AG09319 (cell line): Measurements from ENCODE around the gene EPC1.
"Not testable (repeated sequence)": the region's sequence is repeated elsewhere in the genome, so short reads cannot be mapped to it uniquely, and the experiment has no call there.

Experiments
- DNase-seq: peaks from one replicate; pipeline ENCODE4 v3.0.0-alpha.2; 2010; ENCODE audit warnings: low read depth; ENCODE audit errors: extremely low read depth
- TF ChIP-seq, protein P1 (sequence below): IDR thresholded peaks from 2 replicates; pipeline ENCODE4 v1.5.1; 2011; ENCODE audit warnings: low read depth, mild to moderate bottlenecking, inconsistent platforms, low read length, moderate library complexity

Gene EPC1

DNA sequence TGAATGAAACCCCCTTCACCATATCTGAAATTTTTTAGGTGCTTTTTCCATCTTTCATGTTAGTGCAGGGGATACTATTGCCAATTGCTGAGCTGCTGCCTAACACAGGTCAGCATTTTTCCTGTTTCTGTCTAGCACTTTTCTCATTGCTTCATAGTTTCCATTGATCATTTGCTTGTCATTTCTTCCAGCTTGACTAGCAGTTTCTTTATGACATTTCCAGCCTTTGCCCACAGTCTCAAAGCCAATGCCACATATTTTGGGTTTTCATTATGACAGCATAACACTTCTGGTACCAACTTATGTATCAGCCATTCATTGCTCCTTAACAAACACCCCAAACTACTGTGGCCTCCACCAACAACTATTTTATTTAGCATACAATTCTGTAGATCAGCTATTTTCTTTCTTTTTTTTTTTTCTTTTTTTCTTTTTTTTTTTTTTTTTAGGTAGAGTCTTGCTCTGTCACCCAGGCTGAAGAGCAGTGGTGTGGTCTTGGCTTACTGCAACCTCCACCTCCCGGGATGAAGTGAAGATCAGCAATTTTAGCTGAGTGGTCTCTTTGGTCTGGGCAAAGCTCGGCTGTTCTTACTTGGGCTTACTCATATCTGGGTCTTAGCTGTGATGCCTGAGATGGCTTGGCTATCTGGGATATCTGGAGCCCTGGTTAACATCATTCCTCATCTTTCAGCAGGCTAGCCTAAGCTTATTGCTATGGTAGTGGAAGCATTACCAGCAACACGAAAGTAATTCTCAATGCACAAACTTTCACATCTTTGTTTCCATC is 102.3 kb downstream of the EPC1 start:
- TF ChIP-seq, protein P1, sequence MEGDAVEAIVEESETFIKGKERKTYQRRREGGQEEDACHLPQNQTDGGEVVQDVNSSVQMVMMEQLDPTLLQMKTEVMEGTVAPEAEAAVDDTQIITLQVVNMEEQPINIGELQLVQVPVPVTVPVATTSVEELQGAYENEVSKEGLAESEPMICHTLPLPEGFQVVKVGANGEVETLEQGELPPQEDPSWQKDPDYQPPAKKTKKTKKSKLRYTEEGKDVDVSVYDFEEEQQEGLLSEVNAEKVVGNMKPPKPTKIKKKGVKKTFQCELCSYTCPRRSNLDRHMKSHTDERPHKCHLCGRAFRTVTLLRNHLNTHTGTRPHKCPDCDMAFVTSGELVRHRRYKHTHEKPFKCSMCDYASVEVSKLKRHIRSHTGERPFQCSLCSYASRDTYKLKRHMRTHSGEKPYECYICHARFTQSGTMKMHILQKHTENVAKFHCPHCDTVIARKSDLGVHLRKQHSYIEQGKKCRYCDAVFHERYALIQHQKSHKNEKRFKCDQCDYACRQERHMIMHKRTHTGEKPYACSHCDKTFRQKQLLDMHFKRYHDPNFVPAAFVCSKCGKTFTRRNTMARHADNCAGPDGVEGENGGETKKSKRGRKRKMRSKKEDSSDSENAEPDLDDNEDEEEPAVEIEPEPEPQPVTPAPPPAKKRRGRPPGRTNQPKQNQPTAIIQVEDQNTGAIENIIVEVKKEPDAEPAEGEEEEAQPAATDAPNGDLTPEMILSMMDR, result no peak
- DNase-seq, result no peak

DNA sequence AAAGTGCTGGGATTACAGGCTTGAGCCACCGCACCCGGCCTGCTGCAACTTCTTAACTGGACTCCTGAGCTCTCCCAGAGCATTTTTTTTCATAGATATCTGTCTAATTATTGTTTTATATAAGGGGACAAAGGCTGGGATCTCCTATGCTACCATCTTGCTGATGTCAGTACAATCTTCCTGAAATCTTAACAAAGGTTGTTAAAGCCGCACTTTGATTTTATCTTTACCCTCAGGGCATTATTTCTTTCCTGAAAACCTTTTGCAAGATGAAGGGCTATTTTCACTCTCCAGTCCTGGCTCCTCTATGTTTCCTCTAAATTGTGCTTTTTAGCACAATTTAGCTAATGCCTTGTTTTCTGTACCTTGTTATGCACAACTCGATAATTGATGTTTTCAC is 102.9 kb downstream of the EPC1 start:
- TF ChIP-seq, protein P1, result no peak
- DNase-seq, result no peak

DNA sequence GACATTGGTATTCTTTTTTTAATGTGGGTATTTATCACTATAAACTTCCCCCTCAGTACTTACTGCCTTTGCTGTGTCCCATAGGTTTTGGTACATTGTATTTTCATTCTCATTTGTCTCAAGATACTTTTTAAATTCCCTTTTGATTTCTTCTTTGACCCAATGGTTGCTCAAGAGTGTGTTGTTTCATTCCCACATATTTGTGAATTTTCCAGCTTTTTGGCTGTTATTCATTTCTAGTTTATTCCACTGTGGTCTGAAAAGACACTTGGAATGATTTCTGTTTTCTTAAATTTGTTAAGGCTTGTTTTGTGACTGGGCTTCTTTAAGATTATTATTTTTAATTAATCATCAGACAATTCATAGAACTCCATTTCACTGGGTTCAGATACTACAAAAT is 105.0 kb downstream of the EPC1 start:
- TF ChIP-seq, protein P1, result no peak
- DNase-seq, result no peak

DNA sequence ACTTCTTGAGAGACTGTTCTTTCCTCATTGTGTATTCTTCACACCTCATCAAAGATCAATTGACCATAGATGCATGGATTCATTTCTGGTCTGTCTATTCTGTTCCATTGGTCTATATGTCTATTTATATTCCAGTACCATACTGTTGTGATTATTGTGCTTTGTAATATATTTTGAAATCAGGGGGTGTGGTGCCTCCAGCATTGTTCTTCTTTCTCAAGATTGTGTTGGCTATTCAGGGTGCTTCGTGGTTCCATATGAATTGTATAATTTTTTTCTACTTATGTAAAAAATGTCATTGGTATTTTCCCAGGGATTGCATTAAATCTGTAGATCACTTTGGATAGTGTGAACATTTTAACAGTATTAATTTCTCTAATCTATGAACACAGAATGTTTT is 106.5 kb downstream of the EPC1 start:
- TF ChIP-seq, protein P1, result no peak
- no peak for DNase-seq

DNA sequence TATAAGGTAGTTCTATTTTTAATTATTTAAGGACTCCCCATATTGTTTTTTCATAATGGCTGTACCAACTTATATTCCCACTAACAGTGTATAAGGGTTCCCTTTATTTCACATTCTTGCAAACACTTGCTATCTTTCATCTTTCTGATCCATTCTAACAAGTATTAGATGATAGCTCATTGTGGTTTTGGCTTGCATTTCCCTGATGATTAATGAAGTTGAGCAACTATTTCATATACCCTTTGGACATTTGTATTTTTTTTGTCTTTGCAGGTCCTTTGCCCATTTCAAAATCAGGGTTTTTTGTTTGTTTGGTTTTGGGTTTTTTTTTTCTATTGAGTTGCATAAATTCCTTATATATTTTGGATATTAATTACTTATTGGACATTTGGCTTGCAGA is 107.2 kb downstream of the EPC1 start:
- DNase-seq, result peak; percentile 53
- TF ChIP-seq, protein P1, result no peak

DNA sequence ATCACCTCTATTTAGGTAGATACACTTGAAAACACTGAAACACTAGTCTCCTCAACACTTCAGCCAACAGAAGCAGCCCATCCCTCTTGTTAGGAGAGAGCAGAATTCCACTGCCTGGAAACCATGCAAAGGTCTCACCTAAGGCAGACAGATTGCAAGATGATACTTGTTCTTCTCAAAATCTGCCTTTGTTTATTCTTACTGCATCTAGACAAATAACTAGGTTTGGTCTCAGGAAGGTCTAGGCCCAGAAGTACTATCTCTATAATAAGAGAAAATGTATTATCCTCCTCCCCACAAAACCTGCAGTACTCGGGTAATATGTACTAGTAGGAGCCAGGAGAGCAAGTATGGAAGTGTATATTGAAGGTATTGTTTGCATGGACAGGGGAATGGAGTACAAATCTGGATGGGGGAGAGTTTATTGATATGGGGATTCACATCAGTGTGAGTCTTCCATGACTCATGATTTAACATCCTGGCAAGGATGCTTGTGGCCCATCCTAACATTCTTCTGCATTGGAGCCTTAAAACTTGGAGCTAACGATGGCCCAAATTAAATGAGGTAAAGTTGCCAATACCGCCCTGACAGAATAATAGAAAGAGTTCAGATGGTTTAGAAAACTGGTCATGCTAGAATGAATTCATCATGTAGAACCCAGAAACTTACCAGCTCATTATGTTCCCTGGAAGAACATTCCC is 109.2 kb downstream of the EPC1 start:
- TF ChIP-seq, protein P1, result no peak
- peak; percentile 35 for DNase-seq

DNA sequence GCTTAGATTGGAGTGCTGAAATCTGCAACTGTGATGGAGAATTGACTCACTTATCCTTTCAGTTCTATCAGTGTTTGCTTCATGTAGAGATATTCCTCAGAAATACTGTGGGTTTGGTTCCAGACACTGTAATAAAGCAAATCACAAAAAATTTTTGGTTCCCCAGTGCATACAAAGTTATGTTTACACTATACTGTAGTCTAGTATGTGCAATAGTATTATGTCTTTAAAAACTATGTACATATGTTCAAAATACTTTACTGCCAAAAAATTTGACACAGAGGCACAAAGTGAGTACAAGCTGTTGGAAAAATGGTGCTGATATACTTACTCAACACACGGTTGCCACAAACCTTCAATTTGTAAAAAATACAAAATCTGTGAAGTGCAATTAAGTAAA is 112.5 kb downstream of the EPC1 start:
- TF ChIP-seq, protein P1, result no peak
- no peak for DNase-seq

DNA sequence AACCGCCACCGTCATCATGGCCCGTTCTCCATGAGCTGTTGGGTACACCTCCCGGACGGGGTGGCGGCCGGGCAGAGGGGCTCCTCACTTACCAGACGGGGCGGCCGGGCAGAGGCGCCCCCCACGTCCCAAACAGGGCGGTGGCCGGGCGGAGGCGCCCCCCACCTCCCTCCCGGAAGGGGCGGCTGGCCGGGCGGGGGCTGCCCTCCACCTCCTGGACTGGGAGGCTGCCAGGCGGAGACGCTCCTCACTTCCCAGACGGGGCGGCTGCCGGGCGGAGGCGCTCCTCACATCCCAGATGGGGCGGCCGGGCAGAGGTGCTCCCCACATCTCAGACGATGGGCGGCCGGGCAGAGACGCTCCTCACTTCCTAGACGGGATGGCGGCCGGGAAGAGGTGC is 113.6 kb downstream of the EPC1 start:
- DNase-seq, result not testable (repeated sequence)
